GM20431 (cell line): ENCODE results near the gene RIPOR1.

Source experiments
- in situ Hi-C: fragments of 300-500 bp; cut with MseI, MboI; formaldehyde crosslinking; loops from one replicate; pipeline ENCODE4 v1.15.0; 2020; ENCODE audit warnings: low sequenced_read_pairs; ENCODE audit not compliant: unreplicated experiment

The RIPOR1 gene

GRCh38 chr16:67537636-67538591, 9.3 kb downstream of the RIPOR1 start:
- in situ Hi-C loops = no loop called here

- in situ Hi-C loops = no loop called here
Observed at GRCh38 chr16:67538666-67539101, 10.1 kb downstream of the RIPOR1 start.

- in situ Hi-C loops = no loop called here
Observed at GRCh38 chr16:67539271-67539670, 10.6 kb downstream of the RIPOR1 start.

- in situ Hi-C loops = loop anchor here (10.0 kb wide), 1 partner anchor 115 kb away; no protein-coding TSS in a partner anchor
Observed at GRCh38 chr16:67539691-67540635, 11.3 kb downstream of the RIPOR1 start.

- in situ Hi-C loops = loop anchor here (10.0 kb wide), 1 partner anchor 114 kb away; no protein-coding TSS in a partner anchor
Observed at GRCh38 chr16:67540756-67541155, 12.1 kb downstream of the RIPOR1 start.

- in situ Hi-C loops = loop anchor here (10.0 kb wide), 1 partner anchor 113 kb away; no protein-coding TSS in a partner anchor
Observed at GRCh38 chr16:67541391-67542263, 13.0 kb downstream of the RIPOR1 start.

GRCh38 chr16:67542464-67542863, 13.8 kb downstream of the RIPOR1 start:
- in situ Hi-C loops = loop anchor here (10.0 kb wide), 1 partner anchor 112 kb away; no protein-coding TSS in a partner anchor

- in situ Hi-C loops = loop anchor here (10.0 kb wide), 1 partner anchor 112 kb away; no protein-coding TSS in a partner anchor
Observed at GRCh38 chr16:67543036-67543435, 14.4 kb downstream of the RIPOR1 start.

GRCh38 chr16:67543582-67543981, 15.0 kb downstream of the RIPOR1 start:
- in situ Hi-C loops = loop anchor here (10.0 kb wide), 1 partner anchor 111 kb away; no protein-coding TSS in a partner anchor

- in situ Hi-C loops = loop anchor here (10.0 kb wide), 1 partner anchor 110 kb away; no protein-coding TSS in a partner anchor
Observed at GRCh38 chr16:67544329-67544841, 15.8 kb downstream of the RIPOR1 start.

- in situ Hi-C loops = loop anchor here (10.0 kb wide), 1 partner anchor 110 kb away; no protein-coding TSS in a partner anchor
Observed at GRCh38 chr16:67544844-67545664, 16.4 kb downstream of the RIPOR1 start.

GRCh38 chr16:67545665-67546024, 17.0 kb downstream of the RIPOR1 start:
- in situ Hi-C loops = loop anchor here (10.0 kb wide), 1 partner anchor 109 kb away; no protein-coding TSS in a partner anchor

- in situ Hi-C loops = loop anchor here (10.0 kb wide), 1 partner anchor 109 kb away; no protein-coding TSS in a partner anchor
Observed at GRCh38 chr16:67546091-67546501, 17.5 kb downstream of the RIPOR1 start.

- in situ Hi-C loops = loop anchor here (10.0 kb wide), 1 partner anchor 108 kb away; no protein-coding TSS in a partner anchor
Observed at GRCh38 chr16:67546761-67547422, 18.3 kb downstream of the RIPOR1 start.

- in situ Hi-C loops = loop anchor here (10.0 kb wide), 1 partner anchor 107 kb away; no protein-coding TSS in a partner anchor
Observed at GRCh38 chr16:67547423-67548264, 19.0 kb downstream of the RIPOR1 start.
